CD14-positive monocyte (primary cell): ENCODE results near the gene UBA7. TPM values are rescaled to one million over a fixed set of nuclear protein-coding genes. Genes with fewer than 3 reads are reported as not detected.

Experiments
- DNase-seq, 3 donors: peaks; one replicate each; pipeline ENCODE4 v3.0.0-alpha.2; 2011 to 2022
- H2AFZ ChIP-seq: 2 replicates; pipeline ENCODE4 v1.6.0; 2012; ENCODE audit warnings: mild to moderate bottlenecking, low read depth, low read length, inconsistent platforms; ENCODE audit not compliant: insufficient read depth, poor library complexity, severe bottlenecking
- H3K27ac ChIP-seq, 2 donors: 1 replicate in 1 of 2; 2 replicates in 1 of 2; pipeline ENCODE4 v1.5.1; 2012 to 2013; ENCODE audit warnings: low read length in 2 of 2, control low read depth in 1 of 2, inconsistent platforms in 1 of 2, low read depth in 1 of 2, mild to moderate bottlenecking in 1 of 2
- H3K27me3 ChIP-seq, 2 donors: one replicate each; pipeline versions ENCODE4 v1.6.0 to v1.6.1; 2011 to 2013; ENCODE audit warnings: low read length in 2 of 2; ENCODE audit not compliant: control insufficient read depth in 2 of 2, insufficient read depth in 2 of 2
- H3K36me3 ChIP-seq, 2 donors: replicated peaks in 1 of 2; 1 replicate in 1 of 2; 2 replicates in 1 of 2; pipeline versions ENCODE4 v1.5.1 to v1.6.1; 2012 to 2013; ENCODE audit warnings: low read length in 2 of 2, control low read depth in 1 of 2, inconsistent platforms in 1 of 2, mild to moderate bottlenecking in 1 of 2; ENCODE audit not compliant: insufficient read depth in 2 of 2, control insufficient read depth in 1 of 2
- H3K4me1 ChIP-seq, 2 donors: 1 replicate in 1 of 2; 2 replicates in 1 of 2; pipeline versions ENCODE4 v1.5.1 to v1.6.1; 2012 to 2013; ENCODE audit warnings: low read length in 2 of 2, control low read depth in 1 of 2, inconsistent platforms in 1 of 2, mild to moderate bottlenecking in 1 of 2, moderate library complexity in 1 of 2; ENCODE audit not compliant: insufficient read depth in 2 of 2, control insufficient read depth in 1 of 2
- H3K4me2 ChIP-seq: replicated peaks from 2 replicates; pipeline ENCODE3; 2012; ENCODE audit warnings: low read length, moderate library complexity, mild to moderate bottlenecking; ENCODE audit not compliant: poor library complexity, severe bottlenecking; ENCODE audit errors: extremely low read depth
- H3K4me3 ChIP-seq, 3 experiments: fragments of 200-600 bp in 1 of 3; sonication (generic) in 1 of 3; replicated peaks in 1 of 3; 1 replicate in 2 of 3; 2 replicates in 1 of 3; pipeline ENCODE4 v1.5.1; 2011 to 2013; ENCODE audit warnings: low read length in 3 of 3, mild to moderate bottlenecking in 3 of 3, control low read depth in 2 of 3, low read depth in 2 of 3, inconsistent platforms in 1 of 3, moderate library complexity in 1 of 3
- H3K79me2 ChIP-seq: 2 replicates; pipeline ENCODE4 v1.6.0; 2012; ENCODE audit warnings: mild to moderate bottlenecking, control low read depth, inconsistent platforms, low read length, moderate library complexity; ENCODE audit not compliant: insufficient read depth
- H3K9ac ChIP-seq: 2 replicates; pipeline ENCODE4 v1.6.0; 2017; ENCODE audit warnings: low read length, mild to moderate bottlenecking; ENCODE audit not compliant: insufficient read depth, poor library complexity, severe bottlenecking
- H3K9me3 ChIP-seq, 2 donors: replicated peaks in 1 of 2; 1 replicate in 1 of 2; 2 replicates in 1 of 2; pipeline versions ENCODE4 v1.5.1 to v1.6.1; 2012 to 2013; ENCODE audit warnings: low read length in 2 of 2, control low read depth in 1 of 2; ENCODE audit not compliant: control insufficient read depth in 1 of 2, insufficient read depth in 1 of 2
- H4K20me1 ChIP-seq: 2 replicates; pipeline ENCODE4 v1.6.0; 2012; ENCODE audit warnings: mild to moderate bottlenecking, low read length, control low read depth, moderate library complexity; ENCODE audit not compliant: insufficient read depth
- H3K27ac Mint-ChIP-seq, 7 donors: one replicate each; pipeline ENCODE4 v1.8.0; 2020; ENCODE audit warnings: mild to moderate bottlenecking in 7 of 7, mixed read lengths in 7 of 7, moderate library complexity in 6 of 7, inconsistent platforms in 2 of 7
- H3K27me3 Mint-ChIP-seq, 3 donors: one replicate each; pipeline ENCODE4 v1.8.0; 2021 to 2022; ENCODE audit warnings: low read depth in 3 of 3, mild to moderate bottlenecking in 3 of 3, mixed read lengths in 3 of 3, moderate library complexity in 3 of 3, inconsistent platforms in 1 of 3
- H3K36me3 Mint-ChIP-seq, 2 donors: one replicate each; pipeline ENCODE4 v1.8.0; 2020; ENCODE audit warnings: mixed read lengths in 2 of 2, inconsistent platforms in 1 of 2, mild to moderate bottlenecking in 1 of 2
- H3K4me1 Mint-ChIP-seq: one replicate; pipeline ENCODE4 v1.8.0; 2020; ENCODE audit warnings: mild to moderate bottlenecking, mixed read lengths
- H3K4me3 Mint-ChIP-seq, 2 donors: one replicate each; pipeline ENCODE4 v1.8.0; 2020; ENCODE audit warnings: mild to moderate bottlenecking in 2 of 2, mixed read lengths in 2 of 2, moderate library complexity in 1 of 2
- H3K9me3 Mint-ChIP-seq, 7 donors: one replicate each; pipeline ENCODE4 v1.8.0; 2020 to 2022; ENCODE audit warnings: mixed read lengths in 7 of 7, mild to moderate bottlenecking in 6 of 7, moderate library complexity in 6 of 7, inconsistent platforms in 2 of 7
- CTCF ChIP-seq: fragments of 200-600 bp; IDR thresholded peaks from one replicate; pipeline ENCODE4 v1.8.0; 2022; ENCODE audit warnings: antibody characterized with exemption, mild to moderate bottlenecking
- WGBS: methylation state at CpG from one replicate; pipeline ENCODE4 v1.1.5; 2013; ENCODE audit warnings: missing lambda C conversion rate; ENCODE audit not compliant: insufficient coverage; 5-methylcytosine and 5-hydroxymethylcytosine counted together
- intact Hi-C, 2 donors: fragments of 100-400 bp; cut with micrococcal nuclease; formaldehyde crosslinking; loops; one replicate each; pipeline versions ENCODE4 v1.15.0 to v1.15.1; 2023
- polyA plus RNA-seq, 3 donors: library from polyadenylated mRNA; depleted of rRNA in 1 of 3; unstranded in 2 of 3; stranded (reverse) in 1 of 3; fragments of 300-500 nt in 2 of 3; fragments of >200 nt in 1 of 3; fragmentation: Illumina TruSeq in 2 of 3; gene quantifications; 1 replicate in 2 of 3; 2 replicates in 1 of 3; pipeline ENCODE4 v1.2.3, GENCODE V29; 2012 to 2021

Gene UBA7
- polyA plus RNA-seq, 3 donors: 39.1 to 399 (median 43.7) TPM

GRCh38 chr3:49812916-49813496 is 747 bp downstream of the UBA7 start:
- H3K27me3 Mint-ChIP-seq: peaks cover 0 to 2% (median 0%) of the 10 kb centered on the region in 3 donors
- no peaks in the 10 kb centered on the region for H3K27me3 ChIP-seq
- 30% methylated on average over 8 of the region's 9 CpGs for WGBS
- intact Hi-C loops: no loop called here
- H3K4me3 ChIP-seq: peak overlapping the region; percentile 55 to 91 (median 67)
- H3K4me2 ChIP-seq: peak overlapping the region; percentile 91
- no peak for TF ChIP-seq CTCF
- H3K4me3 Mint-ChIP-seq: peak overlapping the region; percentile 86 to 90
- H3K36me3 ChIP-seq: peaks cover 42 to 46% of the 10 kb centered on the region in 2 donors
- no peak for DNase-seq
- no peaks in the 10 kb centered on the region for H4K20me1 ChIP-seq
- H3K27ac ChIP-seq: peak overlapping the region; percentile 67 to 96
- no peaks in the 10 kb centered on the region for H3K9me3 Mint-ChIP-seq
- H3K4me1 ChIP-seq: peaks cover 19 to 34% of the 10 kb centered on the region in 2 donors
- H3K79me2 ChIP-seq: peaks cover 32% of the 10 kb centered on the region
- peak overlapping the region; percentile 91 to 95 (median 93) for H3K27ac Mint-ChIP-seq
- H2AFZ ChIP-seq: peak overlapping the region; percentile 87
- H3K9me3 ChIP-seq: no peaks in the 10 kb centered on the region
- H3K4me1 Mint-ChIP-seq: peaks cover 47% of the 10 kb centered on the region
- H3K9ac ChIP-seq: peak overlapping the region; percentile 87
- H3K36me3 Mint-ChIP-seq: peaks cover 39 to 47% of the 10 kb centered on the region in 2 donors

GRCh38 chr3:49807431-49808114 is 6.2 kb downstream of the UBA7 start:
- Histone ChIP-seq H3K9ac (no peak overlapping the region), H4K20me1 (peaks cover 8% of the 10 kb centered on the region), H3K4me3 (no peak overlapping the region), H3K36me3 (peaks cover 41 to 54% of the 10 kb centered on the region in 2 donors), H3K79me2 (peaks cover 31% of the 10 kb centered on the region), H3K27me3 (no peaks in the 10 kb centered on the region), H3K9me3 (no peaks in the 10 kb centered on the region), H3K27ac (peak overlapping the region in 1 of 2 donors; percentile 10), H3K4me2 (no peak overlapping the region), H2AFZ (no peak overlapping the region), H3K4me1 (peaks cover 52 to 64% of the 10 kb centered on the region in 2 donors)
- Mint-ChIP-seq H3K36me3 (peaks cover 52 to 58% of the 10 kb centered on the region in 2 donors), H3K4me1 (peaks cover 72% of the 10 kb centered on the region), H3K27me3 (peaks cover 4 to 9% (median 6%) of the 10 kb centered on the region in 3 donors), H3K9me3 (peaks cover 0 to 3% (median 0%) of the 10 kb centered on the region in 7 donors), H3K4me3 (no peak overlapping the region), H3K27ac (peak overlapping the region in 2 of 7 donors; percentile 65 to 70)
- TF ChIP-seq CTCF: no peak
- intact Hi-C loops: no loop called here
- 55% methylated on average over 8 of the region's 13 CpGs for WGBS
- no peak for DNase-seq
